ENCODE results near the gene SLC22A6.

Gene SLC22A6

GRCh38 chr11:62984451-62984991 lies at the start of gene SLC22A6:
Gene SLC22A6, minus strand, starts transcription at chr11:62984967. Its CDS starts 277 bp downstream, at chr11:62984690.
- no peak for DNase-seq

- DNase-seq: no peak
These were observed 47.7 kb upstream of the SLC22A6 start for GRCh38 chr11:63032457-63032856.

- no peak for DNase-seq
These were observed 39.3 kb upstream of the SLC22A6 start for GRCh38 chr11:63023841-63024648.

GRCh38 chr11:63023222-63023814 lies 38.6 kb upstream of the SLC22A6 start:
- no peak for DNase-seq

GRCh38 chr11:63022441-63022840 lies 37.7 kb upstream of the SLC22A6 start:
- DNase-seq: no peak

GRCh38 chr11:63020671-63021291 lies 36.0 kb upstream of the SLC22A6 start:
- DNase-seq: no peak

GRCh38 chr11:63019506-63019905 lies 34.7 kb upstream of the SLC22A6 start:
- DNase-seq: no peak

GRCh38 chr11:63017306-63017974 lies 32.7 kb upstream of the SLC22A6 start:
- DNase-seq: no peak

GRCh38 chr11:63015521-63016215 lies 30.9 kb upstream of the SLC22A6 start, which contains the start of gene SLC22A8:
Gene SLC22A8, minus strand, starts transcription at chr11:63015841. Its CDS starts 883 bp downstream, at chr11:63014958.
- DNase-seq: no peak

- no peak for DNase-seq
These were observed 29.8 kb upstream of the SLC22A6 start for GRCh38 chr11:63014408-63015055.

- no peak for DNase-seq
These were observed 28.1 kb upstream of the SLC22A6 start for GRCh38 chr11:63012839-63013238.

GRCh38 chr11:63012430-63012829 lies 27.7 kb upstream of the SLC22A6 start:
- DNase-seq: no peak

GRCh38 chr11:63010934-63011439 lies 26.2 kb upstream of the SLC22A6 start:
- DNase-seq: no peak

- no peak for DNase-seq
These were observed 23.2 kb upstream of the SLC22A6 start for GRCh38 chr11:63007920-63008319.

GRCh38 chr11:63001456-63001855 lies 16.7 kb upstream of the SLC22A6 start:
- DNase-seq: no peak

GRCh38 chr11:62999649-63000048 lies 14.9 kb upstream of the SLC22A6 start:
- no peak for DNase-seq

GRCh38 chr11:62999156-62999555 lies 14.4 kb upstream of the SLC22A6 start:
- no peak for DNase-seq

- DNase-seq: no peak
These were observed 11.5 kb upstream of the SLC22A6 start for GRCh38 chr11:62996271-62996670.

- DNase-seq: no peak
These were observed 10.0 kb upstream of the SLC22A6 start for GRCh38 chr11:62994775-62995174.

- DNase-seq: no peak
These were observed 3.5 kb upstream of the SLC22A6 start for GRCh38 chr11:62988276-62988675.

- DNase-seq: no peak
These were observed 429 bp upstream of the SLC22A6 start for GRCh38 chr11:62985041-62985750.
